ENCODE results near the gene C17orf78.
"Not testable (repeated sequence)": the region's sequence is repeated elsewhere in the genome, so short reads cannot be mapped to it uniquely, and the experiment has no call there.

The C17orf78 gene

DNA sequence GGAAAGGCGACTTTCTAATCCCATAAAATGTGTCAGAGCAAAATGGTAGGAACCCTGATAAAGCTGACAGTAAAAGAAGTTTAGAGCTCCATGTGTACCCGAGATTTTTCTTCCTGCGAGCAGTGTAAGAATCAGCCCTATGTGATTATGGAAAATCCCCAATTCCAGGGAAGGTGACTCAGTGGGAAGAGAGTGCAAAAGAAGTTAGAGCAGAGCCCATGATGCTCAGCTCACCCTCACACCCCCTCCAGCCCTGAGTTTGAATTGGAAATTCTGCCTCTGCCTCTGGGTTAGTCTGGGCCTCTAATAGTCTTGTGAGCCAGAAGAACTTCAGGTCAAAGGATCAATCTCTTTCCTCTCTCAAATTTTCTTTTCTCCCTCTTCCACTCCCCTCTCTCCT lies 12.5 kb downstream of the C17orf78 start:
- no peak for DNase-seq

DNA sequence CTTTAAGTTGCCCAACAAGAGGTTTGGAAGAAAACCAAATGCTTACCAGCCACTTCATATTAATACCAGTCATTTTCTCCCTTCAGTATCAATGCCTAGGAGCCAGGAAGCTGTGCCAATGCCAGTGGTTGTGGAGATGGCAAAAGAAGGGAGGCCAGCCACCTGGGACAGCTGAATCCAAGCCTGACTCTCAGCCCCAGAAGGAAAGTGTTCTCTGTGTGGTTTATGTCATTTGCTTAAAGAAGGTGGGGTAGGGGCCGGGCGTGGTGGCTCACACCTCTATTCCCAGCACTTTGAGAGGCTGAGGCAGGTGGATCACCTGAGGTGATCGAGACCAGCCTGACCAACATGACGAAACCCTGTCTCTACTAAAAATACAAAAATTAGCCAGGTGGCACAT lies 13.4 kb downstream of the C17orf78 start:
- DNase-seq: no peak

GRCh38 chr17:37391146-37391545 lies 15.4 kb downstream of the C17orf78 start:
- DNase-seq: no peak

DNA sequence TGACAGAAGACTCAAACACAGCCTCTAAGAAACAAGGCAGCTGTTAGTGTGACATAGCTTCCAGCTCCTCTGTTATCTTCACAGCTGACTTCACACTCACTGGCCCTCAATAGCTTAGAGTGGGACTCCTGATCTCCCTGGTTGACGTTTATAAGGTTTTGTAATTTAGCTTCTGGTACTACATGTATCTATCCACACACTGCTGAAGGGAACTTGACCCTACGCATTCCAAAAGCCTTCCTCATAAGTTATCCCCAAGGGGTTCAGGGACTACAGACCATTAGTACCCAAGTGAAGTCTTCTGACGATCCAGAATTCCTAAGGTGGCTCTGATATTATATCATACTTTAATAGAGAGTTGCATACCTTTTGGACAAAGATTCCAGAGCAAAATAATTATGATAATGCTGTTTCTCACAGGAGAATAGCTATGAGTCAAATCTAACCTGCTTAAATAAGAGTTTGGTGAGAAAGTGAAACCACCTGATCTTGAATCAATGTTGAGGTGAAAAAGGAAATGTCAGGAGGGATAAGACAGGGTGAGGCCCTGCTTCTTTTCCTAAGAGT lies 16.3 kb downstream of the C17orf78 start:
- no peak for DNase-seq

- DNase-seq: no peak
Measured at GRCh38 chr17:37393352-37393751, 17.6 kb downstream of the C17orf78 start.

DNA sequence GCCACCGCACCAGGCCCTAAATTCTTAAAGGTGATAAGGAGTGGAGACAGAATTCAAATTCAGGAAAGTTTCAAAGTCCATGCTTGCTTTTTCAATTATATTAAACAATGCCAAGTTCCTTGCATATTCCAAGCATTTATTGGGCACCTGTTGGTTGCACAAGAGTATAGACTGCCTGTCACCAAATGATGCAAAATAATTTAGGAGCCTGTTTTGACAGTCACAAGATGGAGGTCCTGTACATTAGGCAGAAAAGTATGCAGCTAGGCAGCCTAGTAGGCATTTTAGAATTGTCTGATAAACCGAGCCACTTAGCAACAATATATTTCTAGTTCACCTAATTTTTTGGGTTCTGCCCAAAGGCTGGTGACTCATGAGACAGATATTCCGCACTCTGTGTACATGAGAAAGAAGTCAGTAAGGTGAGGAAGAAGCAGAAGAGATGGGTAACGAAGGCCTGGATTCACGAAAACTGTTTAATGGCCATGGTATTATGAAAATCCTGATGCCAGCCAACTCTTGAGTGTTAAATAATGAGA lies 23.5 kb downstream of the C17orf78 start:
- DNase-seq: no peak

GRCh38 chr17:37400505-37400904 lies 24.7 kb downstream of the C17orf78 start:
- DNase-seq: no peak

- not testable (repeated sequence) for DNase-seq
Measured at GRCh38 chr17:37405522-37405921, 29.7 kb downstream of the C17orf78 start.

GRCh38 chr17:37405955-37406634 lies 30.3 kb downstream of the C17orf78 start:
- no peak for DNase-seq

- DNase-seq: peak; percentile 83
Measured at GRCh38 chr17:37406635-37407461, 31.1 kb downstream of the C17orf78 start, which contains the start of the genes ACACA and TADA2A. ACACA (minus strand) TSS chr17:37406836; CDS start chr17:37406299, 537 bp downstream. TADA2A (plus strand) TSS chr17:37406886; CDS start chr17:37411366, 4,480 bp downstream.

DNA sequence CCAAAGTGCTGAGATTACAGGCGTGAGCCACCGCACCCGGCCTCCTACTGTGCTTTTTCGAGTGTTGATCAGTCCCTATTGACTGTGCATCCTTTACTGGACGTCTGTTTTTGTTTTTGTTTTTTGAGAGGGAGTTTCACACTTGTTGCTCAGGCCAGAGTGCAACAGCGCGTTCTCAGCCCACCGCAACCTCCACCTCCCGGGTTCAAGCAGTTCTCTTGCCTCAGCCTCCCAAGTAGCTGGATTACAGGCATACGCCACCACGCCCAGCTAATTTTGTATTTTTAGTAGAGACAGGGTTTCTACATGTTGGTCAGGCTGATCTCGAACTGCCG lies 32.3 kb downstream of the C17orf78 start:
- not testable (repeated sequence) for DNase-seq

DNA sequence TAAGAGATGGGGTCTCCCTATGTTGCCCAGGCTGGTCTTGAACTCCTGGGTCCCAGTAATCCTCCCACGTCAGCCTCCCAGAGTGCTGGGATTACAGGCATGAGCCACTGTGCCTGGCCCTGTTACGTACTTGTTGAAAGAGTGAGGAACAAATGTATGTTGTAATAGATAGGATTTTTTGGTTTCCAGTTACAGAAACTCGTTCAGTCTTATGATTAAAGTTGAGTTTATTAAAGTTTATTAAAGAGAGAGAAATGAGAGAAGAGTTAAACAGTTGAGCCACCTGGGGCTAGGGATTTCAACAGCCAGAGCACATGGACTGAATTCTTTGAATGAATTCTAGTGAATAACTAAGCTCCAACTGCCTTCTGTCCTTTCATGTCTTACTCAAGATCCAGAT lies 34.6 kb downstream of the C17orf78 start:
- no peak for DNase-seq

DNA sequence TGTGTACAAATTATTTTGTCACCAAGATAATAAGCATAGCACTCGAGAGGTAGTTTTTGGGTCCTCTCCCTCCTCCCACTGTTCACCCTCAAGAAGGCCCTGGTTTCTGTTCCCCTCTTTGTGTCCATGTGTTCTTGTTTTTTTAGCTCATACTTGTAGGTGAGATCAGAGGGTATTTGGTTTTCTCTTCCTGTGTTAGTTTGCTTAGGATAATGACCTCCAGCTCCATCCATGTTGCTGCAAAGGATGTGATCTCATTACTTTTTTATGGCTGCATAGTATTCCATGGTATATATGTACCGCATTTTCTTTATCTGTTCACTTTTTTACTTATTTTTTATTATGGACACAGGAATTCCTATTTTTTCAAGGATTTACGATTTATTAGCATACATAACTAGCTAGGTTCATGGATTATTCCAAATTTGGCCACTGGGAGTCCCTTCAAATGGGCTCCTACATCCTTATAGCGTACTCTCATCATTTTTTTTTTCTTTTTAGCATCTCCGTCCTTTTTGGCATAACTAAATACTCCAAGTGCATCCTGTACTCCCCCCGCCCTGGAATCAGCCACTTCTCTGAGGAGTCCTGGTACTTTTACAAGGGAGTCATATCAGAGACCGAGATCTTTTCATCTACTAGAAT lies 38.2 kb downstream of the C17orf78 start:
- DNase-seq: no peak

DNA sequence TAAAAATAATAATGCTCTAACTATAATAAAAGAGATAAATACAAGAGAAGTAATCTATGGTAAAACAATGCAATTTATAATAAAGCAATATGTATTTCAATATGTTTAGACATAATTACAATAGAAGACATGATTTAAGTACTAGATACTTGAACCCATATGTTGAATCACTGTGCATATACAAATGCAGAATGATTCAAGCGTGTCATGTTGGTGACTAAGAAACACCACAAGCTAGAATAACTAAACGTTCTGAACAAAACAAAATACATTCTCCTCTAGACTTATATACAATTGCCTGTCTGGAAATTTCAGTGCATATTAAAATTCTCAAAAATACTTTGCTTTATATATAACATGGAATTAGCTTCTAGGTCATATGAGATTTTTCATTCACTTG lies 42.1 kb downstream of the C17orf78 start:
- no peak for DNase-seq

- no peak for DNase-seq
Measured at GRCh38 chr17:37422971-37423625, 47.3 kb downstream of the C17orf78 start.

DNA sequence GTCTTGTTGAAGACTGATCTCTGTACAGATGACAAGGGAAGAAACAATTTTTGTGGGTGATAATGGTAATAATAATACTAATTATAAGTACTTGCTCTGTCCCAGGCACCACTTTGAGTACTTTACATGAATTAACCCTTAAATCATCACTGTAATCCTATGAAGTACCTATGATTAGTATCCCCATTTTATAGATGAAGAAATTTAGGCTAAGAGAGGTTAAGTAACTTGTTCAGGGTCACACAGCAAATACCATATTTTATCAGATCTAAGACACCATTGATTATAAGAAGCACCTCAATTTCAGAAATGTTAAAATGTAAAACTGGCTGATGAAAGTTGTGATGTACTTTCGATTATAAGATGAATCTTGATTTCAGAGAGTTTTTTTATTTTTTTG lies 49.5 kb downstream of the C17orf78 start:
- no peak for DNase-seq

DNA sequence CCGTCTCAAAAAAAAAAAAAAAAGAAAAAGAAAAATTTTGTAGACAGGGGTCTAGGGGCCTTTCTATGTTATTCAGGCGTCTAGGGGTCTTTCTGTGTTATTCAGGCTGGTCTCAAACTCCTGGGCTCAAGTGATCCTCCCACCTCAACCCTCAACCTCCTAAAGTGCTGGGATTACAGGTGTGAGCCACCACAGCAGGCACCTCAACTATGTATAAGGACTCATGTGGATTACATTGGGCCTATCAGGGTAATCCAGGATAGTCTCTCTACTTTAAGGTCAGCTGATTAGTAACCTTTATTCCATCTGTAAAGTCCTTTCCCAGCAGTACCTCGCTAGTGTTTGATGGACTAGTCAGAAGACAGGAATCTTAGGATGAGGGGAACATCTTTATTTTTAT lies 53.3 kb downstream of the C17orf78 start:
- DNase-seq: no peak

DNA sequence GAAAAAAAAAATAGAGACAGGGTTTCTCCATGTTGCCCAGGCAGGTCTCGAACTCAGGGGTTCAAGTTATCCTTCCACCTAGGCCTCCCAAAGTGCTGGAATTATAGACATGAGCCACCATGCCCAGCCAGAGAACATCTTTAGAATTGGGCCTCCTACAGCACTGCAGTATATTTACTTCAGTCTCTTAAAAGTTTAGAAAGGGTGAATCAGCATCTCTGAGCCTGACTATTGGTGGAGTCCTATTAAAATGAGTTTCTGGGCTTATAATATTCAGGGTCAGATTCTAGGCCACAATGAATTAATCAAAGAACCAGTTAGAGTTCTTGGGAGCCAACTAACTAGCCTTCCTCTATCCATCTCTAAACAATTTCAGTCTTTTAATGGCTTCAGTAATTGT lies 53.7 kb downstream of the C17orf78 start:
- no peak for DNase-seq

- DNase-seq: no peak
Measured at GRCh38 chr17:37430051-37430627, 54.4 kb downstream of the C17orf78 start.

DNA sequence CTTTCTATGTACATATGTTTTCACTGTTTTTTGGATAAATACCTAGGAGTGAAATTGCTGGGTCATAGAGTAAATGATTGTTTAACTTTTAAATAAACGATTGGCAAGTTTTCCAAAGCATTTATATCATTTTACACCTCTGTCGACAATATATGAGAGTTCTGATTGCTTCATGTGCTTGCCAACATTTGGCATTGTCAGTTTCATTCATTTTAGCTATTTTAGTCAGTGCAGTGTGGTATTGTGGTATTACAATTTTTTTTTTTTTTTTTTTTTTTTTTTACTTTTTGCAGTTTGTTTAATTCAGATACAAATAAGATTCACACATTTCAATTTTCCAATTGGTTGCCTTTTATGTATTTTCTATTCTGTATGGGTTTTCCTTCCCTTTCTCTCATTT lies 56.9 kb downstream of the C17orf78 start:
- DNase-seq: no peak

GRCh38 chr17:37438141-37438540 lies 62.4 kb downstream of the C17orf78 start:
- no peak for DNase-seq

- no peak for DNase-seq
Measured at GRCh38 chr17:37440424-37440823, 64.6 kb downstream of the C17orf78 start.

Measured in NCI-H345 (cell line).